ENCODE measurements around the gene CYP39A1.

DNA sequence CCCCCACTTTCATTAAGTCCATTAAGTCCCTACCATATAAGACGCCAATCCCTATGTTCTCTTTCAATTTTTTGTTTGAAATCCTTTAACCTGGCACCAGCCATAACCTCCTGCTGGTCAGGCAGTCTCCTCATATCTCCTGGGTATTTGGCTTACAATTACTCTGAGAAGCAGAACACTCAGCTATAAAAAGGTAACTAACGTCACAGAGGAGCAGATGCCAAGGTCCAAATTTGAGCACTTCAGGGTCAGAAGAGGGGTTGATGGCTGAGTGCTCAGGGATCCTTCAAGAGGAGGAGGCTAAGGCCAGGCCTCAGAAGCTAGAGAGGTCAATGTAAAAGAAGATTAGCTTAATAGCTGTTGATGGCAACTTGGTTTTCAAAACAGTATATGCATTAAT lies 139.1 kb downstream of the CYP39A1 start:
- TF ChIP-seq, protein P1, sequence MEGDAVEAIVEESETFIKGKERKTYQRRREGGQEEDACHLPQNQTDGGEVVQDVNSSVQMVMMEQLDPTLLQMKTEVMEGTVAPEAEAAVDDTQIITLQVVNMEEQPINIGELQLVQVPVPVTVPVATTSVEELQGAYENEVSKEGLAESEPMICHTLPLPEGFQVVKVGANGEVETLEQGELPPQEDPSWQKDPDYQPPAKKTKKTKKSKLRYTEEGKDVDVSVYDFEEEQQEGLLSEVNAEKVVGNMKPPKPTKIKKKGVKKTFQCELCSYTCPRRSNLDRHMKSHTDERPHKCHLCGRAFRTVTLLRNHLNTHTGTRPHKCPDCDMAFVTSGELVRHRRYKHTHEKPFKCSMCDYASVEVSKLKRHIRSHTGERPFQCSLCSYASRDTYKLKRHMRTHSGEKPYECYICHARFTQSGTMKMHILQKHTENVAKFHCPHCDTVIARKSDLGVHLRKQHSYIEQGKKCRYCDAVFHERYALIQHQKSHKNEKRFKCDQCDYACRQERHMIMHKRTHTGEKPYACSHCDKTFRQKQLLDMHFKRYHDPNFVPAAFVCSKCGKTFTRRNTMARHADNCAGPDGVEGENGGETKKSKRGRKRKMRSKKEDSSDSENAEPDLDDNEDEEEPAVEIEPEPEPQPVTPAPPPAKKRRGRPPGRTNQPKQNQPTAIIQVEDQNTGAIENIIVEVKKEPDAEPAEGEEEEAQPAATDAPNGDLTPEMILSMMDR (IDR thresholded peaks at IDR 0.05), result no peak
- no peak for TF ChIP-seq POLR2AphosphoS5 (IDR thresholded peaks at IDR 0.05)

Data from transverse colon (tissue), 4 donors.